HG02852 (cell line): ENCODE data around the gene HAP1.

Experiments
- ATAC-seq: cut with Tn5 transposase; IDR thresholded peaks from one replicate; pipeline ENCODE4 v1.9.1; 2021; ENCODE audit warnings: mild to moderate bottlenecking, moderate library complexity; ENCODE audit not compliant: unreplicated experiment

The HAP1 gene

GRCh38 chr17:41763327-41763726, 28.9 kb upstream of the HAP1 start:
- ATAC-seq = no peak

- ATAC-seq = no peak
Measured at GRCh38 chr17:41762841-41763240, 28.4 kb upstream of the HAP1 start.

- ATAC-seq = no peak
Measured at GRCh38 chr17:41762391-41762790, 27.9 kb upstream of the HAP1 start.

- ATAC-seq = no peak
Measured at GRCh38 chr17:41760878-41761277, 26.4 kb upstream of the HAP1 start.

- ATAC-seq = no peak
Measured at GRCh38 chr17:41758601-41759000, 24.2 kb upstream of the HAP1 start.

GRCh38 chr17:41754066-41754465, 19.6 kb upstream of the HAP1 start:
- no peak for ATAC-seq

GRCh38 chr17:41751288-41751687, 16.8 kb upstream of the HAP1 start:
- no peak for ATAC-seq

GRCh38 chr17:41750862-41751261, 16.4 kb upstream of the HAP1 start:
- no peak for ATAC-seq

GRCh38 chr17:41748275-41748674, 13.8 kb upstream of the HAP1 start:
- no peak for ATAC-seq

GRCh38 chr17:41741709-41742108, 7.3 kb upstream of the HAP1 start:
- ATAC-seq = no peak

GRCh38 chr17:41740506-41740905, 6.1 kb upstream of the HAP1 start:
- no peak for ATAC-seq

- no peak for ATAC-seq
Measured at GRCh38 chr17:41739661-41740352, 5.4 kb upstream of the HAP1 start.

- ATAC-seq = no peak
Measured at GRCh38 chr17:41738801-41739112, 4.3 kb upstream of the HAP1 start.

GRCh38 chr17:41738077-41738800, 3.8 kb upstream of the HAP1 start:
- ATAC-seq = peak; percentile 66

GRCh38 chr17:41737680-41738023, 3.2 kb upstream of the HAP1 start:
- no peak for ATAC-seq

- ATAC-seq = no peak
Measured at GRCh38 chr17:41736983-41737679, 2.7 kb upstream of the HAP1 start.

GRCh38 chr17:41735744-41736143, 1.3 kb upstream of the HAP1 start:
- ATAC-seq = no peak

GRCh38 chr17:41734949-41735313, 488 bp upstream of the HAP1 start:
- no peak for ATAC-seq

- ATAC-seq = no peak
Measured at GRCh38 chr17:41733348-41734138, 900 bp downstream of the HAP1 start.

GRCh38 chr17:41731836-41732235, 2.6 kb downstream of the HAP1 start:
- no peak for ATAC-seq

- ATAC-seq = no peak
Measured at GRCh38 chr17:41730479-41730878, 4.0 kb downstream of the HAP1 start.

GRCh38 chr17:41728056-41728455, 6.4 kb downstream of the HAP1 start:
- no peak for ATAC-seq
